ENCODE measurements around the gene DUS3L. TPM values are rescaled to one million over a fixed set of nuclear protein-coding genes. Genes with fewer than 3 reads are reported as not detected.

Gene DUS3L
- total RNA-seq, 1 donor from 2014 or later, result 65.1 TPM

- Mint-ChIP-seq H3K4me3 (peak within 1 kb of the TSS; percentile 82), H3K27me3 (ENCODE audit: low read depth) (peaks cover 42% of the 10 kb centered on the region), H3K36me3 (ENCODE audit: low read depth) (no peaks in the 10 kb centered on the region), H3K9me3 (no peaks in the 10 kb centered on the region), H3K4me1 (peaks cover 36% of the 10 kb centered on the region), H3K27ac (ENCODE audit: unreplicated experiment) (peak within 1 kb of the TSS; percentile 50)
- DNase-seq (ENCODE audit: low read depth, low spot score), result no peak
- no peak for TF ChIP-seq CTCF (conservative IDR thresholded peaks at IDR 0.05)
Measured at GRCh38 chr19:5804516-5805461, 13.8 kb upstream of the DUS3L start, which contains the start of gene NRTN. TSS of gene NRTN (plus strand) at chr19:5805067. CDS start at chr19:5824166, 19,099 bp downstream.

- peak; percentile 98 for TF ChIP-seq CTCF (conservative IDR thresholded peaks at IDR 0.05)
- no peaks in the 10 kb centered on the region for H3K9me3 Mint-ChIP-seq
- no peaks in the 10 kb centered on the region for H3K36me3 Mint-ChIP-seq (ENCODE audit: low read depth)
- DNase-seq (ENCODE audit: low read depth, low spot score), result peak; percentile 99
- peak overlapping the region; percentile 50 for H3K27ac Mint-ChIP-seq (ENCODE audit: unreplicated experiment)
- H3K27me3 Mint-ChIP-seq (ENCODE audit: low read depth), result peaks cover 42% of the 10 kb centered on the region
- H3K4me3 Mint-ChIP-seq, result peak overlapping the region; percentile 82
- H3K4me1 Mint-ChIP-seq, result peaks cover 36% of the 10 kb centered on the region
Measured at GRCh38 chr19:5803752-5804515, 13.0 kb upstream of the DUS3L start.

DNA sequence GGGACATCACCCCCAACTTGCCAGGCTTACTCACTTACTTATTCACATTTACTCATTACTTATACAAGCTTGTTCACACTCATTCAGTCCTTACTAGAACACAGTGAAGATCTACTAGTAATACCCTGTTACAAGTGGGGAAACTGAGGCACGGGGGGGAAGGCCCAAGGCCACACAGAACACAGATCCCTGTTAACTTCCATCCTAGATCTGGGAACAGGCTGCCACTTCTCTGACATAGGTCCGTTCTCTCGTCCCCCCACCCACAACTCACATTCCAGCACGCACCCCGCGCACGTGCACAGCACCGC is 12.4 kb upstream of the DUS3L start:
- Mint-ChIP-seq H3K4me3 (peak overlapping the region; percentile 59), H3K27me3 (ENCODE audit: low read depth) (peaks cover 42% of the 10 kb centered on the region), H3K9me3 (no peaks in the 10 kb centered on the region)

GRCh38 chr19:5801796-5802619 is 11.0 kb upstream of the DUS3L start:
- Mint-ChIP-seq H3K27me3 (ENCODE audit: low read depth) (peaks cover 39% of the 10 kb centered on the region), H3K4me3 (peak overlapping the region; percentile 51)

More for the DNA sequence above, 12.4 kb upstream of the DUS3L start:
- no peaks in the 10 kb centered on the region for H3K36me3 Mint-ChIP-seq (ENCODE audit: low read depth)
- H3K27ac Mint-ChIP-seq (ENCODE audit: unreplicated experiment), result no peak overlapping the region
- DNase-seq (ENCODE audit: low read depth, low spot score), result no peak
- H3K4me1 Mint-ChIP-seq, result peaks cover 36% of the 10 kb centered on the region
- no peak for TF ChIP-seq CTCF (conservative IDR thresholded peaks at IDR 0.05)

More at GRCh38 chr19:5801796-5802619, 11.0 kb upstream of the DUS3L start:
- DNase-seq (ENCODE audit: low read depth, low spot score), result peak; percentile 60
- no peaks in the 10 kb centered on the region for H3K9me3 Mint-ChIP-seq
- peaks cover 35% of the 10 kb centered on the region for H3K4me1 Mint-ChIP-seq
- H3K36me3 Mint-ChIP-seq (ENCODE audit: low read depth), result no peaks in the 10 kb centered on the region
- H3K27ac Mint-ChIP-seq (ENCODE audit: unreplicated experiment), result no peak overlapping the region
- TF ChIP-seq CTCF (conservative IDR thresholded peaks at IDR 0.05), result no peak

Data from neural crest cell (in vitro differentiated cells).